Hematopoietic multipotent progenitor cell (in vitro differentiated cells): Measurements from ENCODE around the gene MIA2. TPM values are rescaled to one million over a fixed set of nuclear protein-coding genes. Genes with fewer than 3 reads are reported as not detected.
"Not testable (repeated sequence)": the region's sequence is repeated elsewhere in the genome, so short reads cannot be mapped to it uniquely, and the experiment has no call there.

Source experiments
- DNase-seq, 3 donors: peaks; one replicate each; pipeline ENCODE4 v3.0.0-alpha.2; 2011 to 2015; ENCODE audit warnings: low read depth in 2 of 3, low spot score in 2 of 3
- total RNA-seq: library from RNA; depleted of rRNA; stranded (reverse); fragments of >200 nt; gene quantifications from one replicate; pipeline ENCODE4 v1.2.3, GENCODE V29; 2012

MIA2 gene
- 7.8 TPM for total RNA-seq

DNA sequence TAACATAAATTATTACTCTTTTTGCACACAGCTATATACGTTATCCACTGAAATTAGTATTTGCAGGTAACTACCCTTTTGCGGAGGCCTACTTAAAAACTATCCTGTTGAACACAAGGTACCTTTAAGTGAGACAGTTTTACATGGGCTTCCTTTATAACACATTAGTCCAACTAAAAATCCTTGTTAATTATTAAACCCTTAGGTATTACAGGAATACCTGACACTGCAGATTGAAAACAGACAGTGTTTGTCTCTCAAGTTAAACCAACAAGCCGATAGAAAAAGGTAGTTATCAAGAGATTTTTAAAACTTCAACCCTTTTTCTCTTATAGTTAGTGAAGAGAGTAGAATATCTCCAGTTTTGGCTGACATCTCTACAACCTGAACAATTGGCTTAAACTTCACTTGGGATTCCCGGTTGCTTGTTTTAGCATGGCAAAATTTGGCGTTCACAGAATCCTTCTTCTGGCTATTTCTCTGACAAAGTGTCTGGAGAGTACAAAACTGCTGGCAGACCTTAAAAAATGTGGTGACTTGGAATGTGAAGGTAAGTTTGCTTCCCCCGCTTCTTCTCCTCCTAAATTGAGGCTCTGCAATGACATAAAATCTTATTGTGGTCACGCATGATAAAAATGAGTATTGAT is at the start of gene MIA2:
Gene MIA2, plus strand, starts transcription at position 236 of the 647 bp plus-strand sequence. Its CDS starts 200 bp downstream, at position 436.
- DNase-seq: no peak

DNA sequence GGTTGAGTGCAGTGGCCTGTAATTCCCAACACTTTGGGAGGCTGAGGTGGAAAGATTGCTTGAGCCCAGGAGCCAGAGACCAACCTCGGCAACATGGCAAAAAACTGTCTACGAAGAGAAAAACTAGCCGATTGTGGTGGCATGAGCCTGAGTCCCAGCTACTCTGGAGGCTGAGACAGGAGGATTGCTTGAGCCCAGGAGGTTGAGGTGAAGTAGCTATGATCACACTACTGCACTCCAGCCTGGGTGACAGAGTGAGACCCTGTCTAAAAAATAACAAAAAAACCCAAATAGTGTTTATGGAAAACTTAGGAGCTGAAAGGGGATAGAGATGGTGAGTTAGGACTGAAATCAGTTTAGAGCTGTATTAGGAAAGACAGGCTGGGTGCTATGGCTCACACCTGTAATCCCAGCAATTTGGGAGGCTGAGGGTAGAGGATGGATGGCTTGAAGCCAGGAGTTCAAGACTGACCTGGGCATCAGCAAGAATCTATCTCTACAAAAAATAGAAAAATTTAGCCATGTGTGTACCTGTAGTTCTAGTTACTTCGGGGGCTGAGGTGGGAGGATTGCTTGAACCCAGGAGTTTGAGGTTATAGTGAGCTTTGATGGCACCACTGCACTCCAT is 49.0 kb upstream of the MIA2 start:
- DNase-seq: no peak

GRCh38 chr14:39185256-39186049 is 48.3 kb upstream of the MIA2 start:
- DNase-seq: no peak

GRCh38 chr14:39186941-39187525 is 46.7 kb upstream of the MIA2 start:
- no peak for DNase-seq

DNA sequence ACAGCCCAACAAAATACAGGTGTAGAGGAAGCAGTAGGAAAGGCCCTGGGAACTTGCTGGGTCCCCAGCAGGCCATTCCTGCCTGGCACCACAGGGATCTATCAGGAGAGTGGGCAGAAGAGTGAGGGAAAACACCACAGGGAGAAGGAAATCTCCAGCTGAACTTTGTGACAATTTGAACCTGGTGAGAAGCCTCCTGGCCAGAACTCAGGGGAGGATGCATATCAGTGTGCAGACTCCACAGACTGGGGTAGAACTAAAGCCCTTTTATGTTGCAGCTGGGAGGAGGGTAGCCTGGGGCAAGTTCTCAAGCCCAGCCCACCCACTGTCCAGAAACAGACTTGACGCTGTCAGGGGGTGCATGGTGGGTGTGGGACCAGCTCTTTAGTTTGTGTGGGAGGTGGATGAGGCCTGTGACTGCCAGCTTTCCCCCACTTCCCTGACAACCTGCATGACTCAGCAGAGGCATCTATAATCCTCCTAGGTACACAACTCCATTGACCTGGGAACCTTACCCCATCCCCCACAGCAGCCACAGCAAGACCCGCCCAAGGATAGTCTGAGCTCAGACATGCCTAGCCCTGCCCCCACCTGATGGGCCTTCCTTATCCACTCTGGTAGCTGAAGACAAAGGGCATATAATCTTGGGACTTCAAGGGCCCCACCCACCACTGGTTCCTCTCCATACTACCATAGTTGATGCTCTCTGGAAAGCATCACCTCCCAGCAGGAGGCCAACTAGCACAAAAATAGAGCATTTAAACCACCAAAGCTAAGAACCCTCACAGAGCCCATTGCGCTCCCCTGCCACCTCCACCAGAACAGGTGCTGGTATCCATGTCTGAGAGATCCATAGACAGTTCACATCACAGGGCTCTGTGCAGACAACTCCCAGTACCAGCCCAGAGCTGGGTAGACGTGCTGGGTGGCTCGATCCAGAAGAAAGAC is 29.8 kb upstream of the MIA2 start:
- DNase-seq: no peak

DNA sequence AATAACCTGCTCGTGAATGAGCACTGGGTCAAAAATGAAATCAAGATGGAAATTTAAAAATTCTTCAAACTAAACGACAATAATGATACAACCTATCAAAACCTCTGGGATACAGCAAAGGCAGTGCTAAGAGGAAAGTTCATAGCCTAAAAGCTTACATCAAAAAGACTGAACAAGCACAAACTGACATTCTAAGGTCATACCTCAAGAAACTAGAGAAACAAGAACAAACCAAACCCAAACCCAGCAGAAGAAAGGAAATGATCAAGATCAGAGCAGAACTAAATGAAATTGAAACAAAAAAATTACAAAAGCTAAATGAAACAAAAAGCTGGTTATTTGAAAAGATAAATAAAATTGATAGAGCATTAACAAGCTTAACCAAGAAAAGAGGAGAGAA is 26.3 kb upstream of the MIA2 start:
- DNase-seq: not testable (repeated sequence)

GRCh38 chr14:39211109-39211741 is 22.5 kb upstream of the MIA2 start:
- DNase-seq: no peak

- DNase-seq: no peak
These were observed 21.7 kb upstream of the MIA2 start for GRCh38 chr14:39212034-39212433.

GRCh38 chr14:39212693-39213092 is 21.0 kb upstream of the MIA2 start:
- no peak for DNase-seq

DNA sequence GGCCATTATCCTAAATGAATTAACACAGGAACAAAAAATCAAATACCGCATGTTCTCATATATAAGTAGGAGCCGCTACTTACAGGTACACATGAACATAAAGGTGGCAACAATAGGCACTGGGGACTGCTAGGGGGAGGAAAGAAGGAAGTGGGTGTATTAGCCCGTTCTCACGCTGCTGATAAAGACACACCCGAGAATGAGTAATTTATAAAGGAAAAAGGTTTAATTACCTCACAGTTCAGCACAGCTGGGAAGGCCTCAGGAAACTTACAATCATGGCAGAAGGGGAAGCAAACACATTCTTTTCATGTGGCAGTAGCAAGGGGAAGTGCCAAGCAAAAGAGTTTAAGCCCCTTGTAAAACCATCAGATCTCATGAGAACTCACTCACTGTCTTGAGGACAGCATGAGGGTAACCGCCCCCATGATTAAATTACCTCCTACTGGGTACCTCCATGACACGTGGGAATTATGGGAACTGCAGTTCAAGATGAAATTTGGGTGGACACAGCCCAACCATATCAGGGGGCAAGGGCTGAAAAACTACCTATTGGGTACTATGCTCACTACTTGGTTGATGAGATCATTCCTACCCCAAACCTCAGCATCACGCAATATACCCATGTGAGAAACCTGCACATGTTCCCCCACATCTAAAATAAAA is 16.4 kb upstream of the MIA2 start:
- DNase-seq: no peak

- no peak for DNase-seq
These were observed 15.4 kb upstream of the MIA2 start for GRCh38 chr14:39218171-39218769.

DNA sequence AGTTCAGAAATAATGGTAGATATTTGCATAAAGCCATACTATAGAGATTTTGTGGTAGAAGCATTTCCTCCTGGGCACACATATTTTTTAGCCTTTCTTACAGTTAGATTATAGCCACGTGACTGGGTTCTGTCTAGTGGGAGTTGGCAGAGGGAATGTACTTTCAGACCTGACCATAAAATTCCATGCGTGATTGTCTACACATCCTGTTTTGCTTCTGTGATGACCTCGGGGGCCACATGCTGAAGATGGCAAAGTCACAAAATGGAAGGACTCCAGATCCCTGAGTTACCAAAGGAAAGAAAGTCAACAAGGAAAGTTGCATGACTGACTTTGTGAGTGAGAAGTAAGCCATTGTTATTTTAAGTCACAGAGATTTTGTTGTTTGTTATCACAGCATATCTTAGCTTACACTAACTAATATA is 14.6 kb upstream of the MIA2 start:
- no peak for DNase-seq

DNA sequence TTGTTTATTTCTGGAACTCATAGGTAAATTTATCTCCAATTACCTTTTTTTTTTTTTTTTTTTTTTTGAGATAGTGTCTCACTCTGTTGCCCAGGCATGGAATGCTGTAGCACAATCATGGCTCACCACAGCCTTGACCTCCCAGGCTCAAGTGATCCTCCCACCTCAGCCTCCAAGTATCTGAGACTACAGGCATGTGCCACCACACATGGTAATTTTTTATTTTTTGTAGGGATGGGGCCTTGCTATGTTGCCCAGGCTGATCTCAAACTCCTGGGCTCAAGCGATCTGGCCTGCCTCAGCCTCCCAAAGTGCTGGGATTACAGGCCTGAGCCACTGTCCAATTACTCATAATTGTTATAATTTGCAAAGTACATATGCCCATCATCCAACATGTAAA is 13.2 kb upstream of the MIA2 start:
- not testable (repeated sequence) for DNase-seq

DNA sequence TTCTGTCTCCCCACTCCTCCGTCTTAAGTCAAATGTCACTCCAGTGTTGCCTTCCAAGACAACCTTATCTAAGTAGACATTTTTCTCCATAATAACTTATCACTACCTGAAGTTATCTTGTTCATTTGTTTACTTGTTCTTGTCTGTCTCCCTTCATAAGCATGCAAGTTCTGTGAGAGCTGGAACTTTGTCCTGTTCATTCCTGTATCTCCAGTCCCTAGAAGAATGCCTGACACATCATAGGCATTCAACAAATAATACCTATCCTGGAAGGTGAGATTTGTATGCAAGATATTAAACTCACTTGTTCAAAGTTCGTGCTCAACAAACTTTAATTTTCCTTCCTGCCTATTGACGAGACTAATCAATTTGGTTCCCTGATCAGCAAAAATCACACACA is 5.7 kb upstream of the MIA2 start:
- no peak for DNase-seq

GRCh38 chr14:39228509-39229221 is 5.0 kb upstream of the MIA2 start:
- no peak for DNase-seq

DNA sequence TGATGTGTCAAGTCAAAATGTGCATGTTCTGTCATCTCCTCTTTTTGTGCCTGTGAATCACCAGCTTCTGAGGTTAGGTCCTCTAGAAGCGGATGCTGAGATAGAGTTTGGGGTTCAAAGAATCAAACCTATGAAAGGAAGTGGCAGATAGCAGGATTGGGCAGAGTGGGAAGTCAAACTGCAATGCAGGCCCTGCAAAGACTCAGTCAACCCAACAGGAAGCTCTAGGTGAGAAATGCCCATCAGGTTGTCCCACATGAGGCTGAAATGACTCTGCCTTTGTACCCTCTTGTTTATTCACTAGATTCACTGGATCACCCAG is 4.5 kb upstream of the MIA2 start:
- DNase-seq: peak in 1 of 3 donors; percentile 9

- no peak for DNase-seq
These were observed 4.1 kb upstream of the MIA2 start for GRCh38 chr14:39229601-39230110.

- DNase-seq: no peak
These were observed 3.2 kb upstream of the MIA2 start for GRCh38 chr14:39230416-39231035.
